Suppressor macrophage treated with lipopolysaccharide for 4 hours (primary cell): ENCODE data around the gene CFL2.
A peak's percentile ranks its signal among the peaks of the same experiment; 100 is the strongest.
"Not testable (repeated sequence)": the region's sequence is repeated elsewhere in the genome, so short reads cannot be mapped to it uniquely, and the experiment has no call there.

ENCODE experiments used
- DNase-seq: peaks from one replicate; pipeline ENCODE4 v3.0.0-alpha.2; 2020

Gene CFL2

GRCh38 chr14:34714320-34715126 is at the start of gene CFL2:
Gene CFL2 (minus strand): TSS chr14:34714593. CDS start chr14:34714540, 53 bp downstream.
- DNase-seq, result peak; percentile 74

- no peak for DNase-seq
Measured at GRCh38 chr14:34755215-34755614, 40.8 kb upstream of the CFL2 start.

- DNase-seq, result no peak
Measured at GRCh38 chr14:34754687-34755086, 40.3 kb upstream of the CFL2 start.

GRCh38 chr14:34750670-34751069 is 36.3 kb upstream of the CFL2 start:
- peak; percentile 7 for DNase-seq

GRCh38 chr14:34750233-34750632 is 35.8 kb upstream of the CFL2 start:
- no peak for DNase-seq

GRCh38 chr14:34749408-34749807 is 35.0 kb upstream of the CFL2 start:
- no peak for DNase-seq

GRCh38 chr14:34742270-34743115 is 28.1 kb upstream of the CFL2 start:
- DNase-seq, result no peak

GRCh38 chr14:34741840-34742239 is 27.4 kb upstream of the CFL2 start:
- no peak for DNase-seq

GRCh38 chr14:34740139-34740538 is 25.7 kb upstream of the CFL2 start:
- not testable (repeated sequence) for DNase-seq

GRCh38 chr14:34737079-34737478 is 22.7 kb upstream of the CFL2 start:
- DNase-seq, result not testable (repeated sequence)

GRCh38 chr14:34733245-34733644 is 18.9 kb upstream of the CFL2 start:
- no peak for DNase-seq

GRCh38 chr14:34732802-34733201 is 18.4 kb upstream of the CFL2 start:
- DNase-seq, result no peak

GRCh38 chr14:34723867-34724266 is 9.5 kb upstream of the CFL2 start:
- no peak for DNase-seq

GRCh38 chr14:34722723-34723545 is 8.5 kb upstream of the CFL2 start:
- peak; percentile 60 for DNase-seq

GRCh38 chr14:34721129-34721528 is 6.7 kb upstream of the CFL2 start:
- no peak for DNase-seq

GRCh38 chr14:34718750-34719304 is 4.4 kb upstream of the CFL2 start:
- no peak for DNase-seq

GRCh38 chr14:34715127-34715863 is 902 bp upstream of the CFL2 start:
- DNase-seq, result no peak

GRCh38 chr14:34713681-34714319 is 593 bp downstream of the CFL2 start:
- DNase-seq, result peak; percentile 66

- DNase-seq, result no peak
Measured at GRCh38 chr14:34713122-34713680, 1.2 kb downstream of the CFL2 start.

GRCh38 chr14:34711796-34712712 is 2.3 kb downstream of the CFL2 start:
- DNase-seq, result no peak
